Measurements from ENCODE around the gene ATP11A. TPM values are rescaled to one million over a fixed set of nuclear protein-coding genes. Genes with fewer than 3 reads are reported as not detected.

Gene ATP11A
- total RNA-seq, 1 experiment from 2014 or later = 65.3 TPM

DNA sequence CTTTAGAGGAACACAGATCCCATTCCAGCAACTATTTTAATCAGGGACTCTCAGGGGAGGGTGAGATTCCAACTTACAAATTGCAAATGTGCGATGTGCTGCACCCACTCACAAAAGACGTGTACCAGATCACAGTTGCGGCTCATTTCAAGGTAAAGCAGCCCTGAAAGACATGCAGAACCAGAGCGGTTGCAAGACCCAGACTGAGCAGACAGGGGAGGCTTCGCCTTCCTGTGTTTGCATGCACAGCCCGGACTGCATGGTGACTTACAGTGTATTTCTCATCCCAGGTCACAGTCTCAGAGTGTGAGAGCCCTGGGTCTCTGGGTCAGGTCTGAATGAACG, 84.6 kb downstream of the ATP11A start:
- no CpG with 5 or more reads among the region's 7 CpGs for WGBS (ENCODE audit: extremely low coverage, insufficient read length, low lambda C conversion rate)
- Histone ChIP-seq H3K4me1 (ENCODE audit: insufficient read depth, low read length) (0 out of 2 replicates have a peak, but pooled peaks cover 3% of the 10 kb centered on the region), H3K79me2 (ENCODE audit: insufficient read depth, low read length) (no peaks in the 10 kb centered on the region; the same call in 1 of the 2 replicates), H2BK120ac (ENCODE audit: low read depth, low read length, poor library complexity, severe bottlenecking) (no peak overlapping the region), H2BK5ac (ENCODE audit: insufficient read length, low read length) (no peak overlapping the region), H2BK12ac (ENCODE audit: insufficient read length, low read depth, low read length) (no peak overlapping the region), H3K9me3 (ENCODE audit: control insufficient read depth, low read depth, low read length) (no peaks in the 10 kb centered on the region), H3K18ac (ENCODE audit: insufficient read length, low read depth, low read length) (no peak overlapping the region), H4K5ac (ENCODE audit: insufficient read length, low read depth, low read length) (no peak overlapping the region), H2AK5ac (ENCODE audit: insufficient read length, low read length) (no peak overlapping the region), H3K4ac (ENCODE audit: low read depth, low read length) (no peak overlapping the region), H2AFZ (ENCODE audit: low read length) (no peak overlapping the region), H3K27me3 (ENCODE audit: insufficient read depth, low read length) (no peaks in the 10 kb centered on the region), H3K23ac (ENCODE audit: insufficient read length, low read depth, low read length) (no peak overlapping the region), H3K23me2 (ENCODE audit: insufficient read length, low read depth, low read length, poor library complexity, severe bottlenecking) (no peaks in the 10 kb centered on the region), H4K20me1 (ENCODE audit: control insufficient read depth, insufficient read depth, insufficient read length) (no peaks in the 10 kb centered on the region), H3K9ac (ENCODE audit: extremely low read depth, insufficient read length, low read length) (no peak overlapping the region), H4K8ac (replicated peaks; ENCODE audit: insufficient read length, low read depth, low read length) (no peak overlapping the region), H3K27ac (ENCODE audit: insufficient read length, low read depth, low read length) (no peak overlapping the region), H4K91ac (ENCODE audit: insufficient read length, low read depth, low read length) (no peak overlapping the region), H3K14ac (ENCODE audit: insufficient read depth, low read length) (no peak overlapping the region), H3T11ph (ENCODE audit: low read length) (no peak overlapping the region), H3K4me2 (ENCODE audit: insufficient read depth, insufficient read length, low read length) (no peak overlapping the region), H2BK20ac (ENCODE audit: low read depth, low read length, poor library complexity, severe bottlenecking) (no peak overlapping the region), H2BK15ac (ENCODE audit: low read depth, low read length) (no peak overlapping the region), H3K79me1 (ENCODE audit: insufficient read depth, low read depth, low read length, poor library complexity, severe bottlenecking) (no peaks in the 10 kb centered on the region), H3K56ac (ENCODE audit: insufficient read length, low read depth, low read length) (no peak overlapping the region)
- H3K4me3 Mint-ChIP-seq = no peak overlapping the region
- H3K9me3 Mint-ChIP-seq = no peaks in the 10 kb centered on the region
- H3K4me1 Mint-ChIP-seq = peaks cover 22 to 40% of the 10 kb centered on the region in 2 experiments
- H3K27ac Mint-ChIP-seq = peak overlapping the region in 2 of 3 experiments; percentile 65 to 76; a peak in 3 of 7 replicates
- TF ChIP-seq, protein P1, sequence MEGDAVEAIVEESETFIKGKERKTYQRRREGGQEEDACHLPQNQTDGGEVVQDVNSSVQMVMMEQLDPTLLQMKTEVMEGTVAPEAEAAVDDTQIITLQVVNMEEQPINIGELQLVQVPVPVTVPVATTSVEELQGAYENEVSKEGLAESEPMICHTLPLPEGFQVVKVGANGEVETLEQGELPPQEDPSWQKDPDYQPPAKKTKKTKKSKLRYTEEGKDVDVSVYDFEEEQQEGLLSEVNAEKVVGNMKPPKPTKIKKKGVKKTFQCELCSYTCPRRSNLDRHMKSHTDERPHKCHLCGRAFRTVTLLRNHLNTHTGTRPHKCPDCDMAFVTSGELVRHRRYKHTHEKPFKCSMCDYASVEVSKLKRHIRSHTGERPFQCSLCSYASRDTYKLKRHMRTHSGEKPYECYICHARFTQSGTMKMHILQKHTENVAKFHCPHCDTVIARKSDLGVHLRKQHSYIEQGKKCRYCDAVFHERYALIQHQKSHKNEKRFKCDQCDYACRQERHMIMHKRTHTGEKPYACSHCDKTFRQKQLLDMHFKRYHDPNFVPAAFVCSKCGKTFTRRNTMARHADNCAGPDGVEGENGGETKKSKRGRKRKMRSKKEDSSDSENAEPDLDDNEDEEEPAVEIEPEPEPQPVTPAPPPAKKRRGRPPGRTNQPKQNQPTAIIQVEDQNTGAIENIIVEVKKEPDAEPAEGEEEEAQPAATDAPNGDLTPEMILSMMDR (conservative IDR thresholded peaks at IDR 0.05) = no peak
- H3K27me3 Mint-ChIP-seq (ENCODE audit: low read depth) = no peaks in the 10 kb centered on the region; the same call in 1 of the 2 replicates
- H3K36me3 Mint-ChIP-seq (ENCODE audit: insufficient read depth in 1 of 3, low read depth in 3 of 3) = peaks cover 0 to 12% (median 3%) of the 10 kb centered on the region in 3 experiments; a peak in 4 of 7 replicates
- DNase-seq = no peak

Measured in H9 (cell line).